Rectal smooth muscle tissue (tissue), 1 donor: ENCODE measurements around the gene HCK.

Experiments used
- H3K27ac ChIP-seq: one replicate; pipeline ENCODE4 v1.7.0; 2013; ENCODE audit warnings: low read depth, low read length, inconsistent platforms
- H3K27me3 ChIP-seq: one replicate; pipeline ENCODE4 v1.7.0; 2013; ENCODE audit warnings: low read length; ENCODE audit not compliant: control insufficient read depth, insufficient read depth
- H3K36me3 ChIP-seq: one replicate; pipeline ENCODE4 v1.7.0; 2013; ENCODE audit warnings: low read length; ENCODE audit not compliant: control insufficient read depth, insufficient read depth
- H3K4me1 ChIP-seq: one replicate; pipeline ENCODE4 v1.7.0; 2013; ENCODE audit warnings: low read length; ENCODE audit not compliant: control insufficient read depth, insufficient read depth
- H3K4me3 ChIP-seq: one replicate; pipeline ENCODE4 v1.7.0; 2013; ENCODE audit warnings: low read length
- H3K9ac ChIP-seq: one replicate; pipeline ENCODE4 v1.7.0; 2013; ENCODE audit warnings: low read length

The HCK gene

DNA sequence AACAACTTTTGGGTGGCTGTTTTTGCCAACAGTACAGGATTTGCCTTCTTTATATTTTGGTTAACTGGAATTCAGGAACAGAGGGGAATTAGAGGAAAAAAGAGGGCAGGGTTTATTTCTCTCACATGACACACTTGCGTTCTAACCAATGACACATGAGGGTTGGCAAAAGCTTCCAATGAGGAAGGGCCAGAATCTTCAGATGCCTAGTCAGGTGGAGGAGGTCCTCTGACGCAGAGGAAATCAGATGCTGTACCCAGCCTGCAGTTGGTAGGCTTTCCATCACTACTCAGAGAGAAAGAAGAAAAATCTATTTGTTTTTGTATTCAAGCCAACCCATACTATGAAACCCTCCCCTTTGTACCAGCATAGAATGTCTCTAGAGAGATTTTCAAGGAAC is 78.3 kb downstream of the HCK start:
- Histone ChIP-seq H3K4me1 (no peaks in the 10 kb centered on the region), H3K4me3 (no peak overlapping the region), H3K36me3 (no peaks in the 10 kb centered on the region), H3K27ac (no peak overlapping the region), H3K27me3 (no peaks in the 10 kb centered on the region), H3K9ac (no peak overlapping the region)

GRCh38 chr20:32130965-32131364 is 78.9 kb downstream of the HCK start:
- Histone ChIP-seq H3K36me3 (no peaks in the 10 kb centered on the region), H3K4me1 (no peaks in the 10 kb centered on the region), H3K27ac (no peak overlapping the region), H3K4me3 (no peak overlapping the region), H3K9ac (no peak overlapping the region), H3K27me3 (no peaks in the 10 kb centered on the region)

DNA sequence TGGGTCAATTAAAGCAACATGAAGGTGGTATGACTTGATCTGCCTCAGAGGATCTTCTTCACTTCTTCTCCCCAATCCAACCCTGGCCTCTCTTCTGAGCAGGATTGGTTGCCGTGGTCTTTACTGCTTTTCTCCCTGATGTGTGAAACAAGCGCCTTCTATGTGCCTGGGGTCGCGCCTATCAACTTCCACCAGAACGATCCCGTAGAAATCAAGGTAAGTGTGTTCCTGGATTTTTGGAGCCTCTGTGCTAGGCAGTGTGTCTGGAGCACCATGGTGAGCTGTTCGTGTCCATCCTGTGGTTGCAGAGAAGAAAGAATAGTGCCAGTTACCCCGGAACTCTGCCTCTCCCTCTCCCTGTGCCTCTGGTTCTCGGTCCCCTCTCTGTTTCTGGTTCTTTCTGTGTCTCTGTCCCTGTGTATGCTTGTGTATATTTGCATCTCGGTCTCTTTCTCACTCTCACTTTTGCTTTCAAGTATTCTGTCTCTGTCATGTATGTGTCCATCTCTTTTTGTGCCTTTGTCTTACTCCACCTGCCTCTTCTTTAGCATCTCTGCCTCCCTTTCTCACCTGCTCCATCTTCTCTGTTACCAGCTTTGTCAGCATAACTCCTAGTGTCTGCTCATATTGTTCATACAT is 81.0 kb downstream of the HCK start:
- Histone ChIP-seq H3K4me3 (no peak overlapping the region), H3K4me1 (no peaks in the 10 kb centered on the region), H3K27ac (no peak overlapping the region), H3K36me3 (peaks cover 6% of the 10 kb centered on the region), H3K9ac (no peak overlapping the region), H3K27me3 (no peaks in the 10 kb centered on the region)

DNA sequence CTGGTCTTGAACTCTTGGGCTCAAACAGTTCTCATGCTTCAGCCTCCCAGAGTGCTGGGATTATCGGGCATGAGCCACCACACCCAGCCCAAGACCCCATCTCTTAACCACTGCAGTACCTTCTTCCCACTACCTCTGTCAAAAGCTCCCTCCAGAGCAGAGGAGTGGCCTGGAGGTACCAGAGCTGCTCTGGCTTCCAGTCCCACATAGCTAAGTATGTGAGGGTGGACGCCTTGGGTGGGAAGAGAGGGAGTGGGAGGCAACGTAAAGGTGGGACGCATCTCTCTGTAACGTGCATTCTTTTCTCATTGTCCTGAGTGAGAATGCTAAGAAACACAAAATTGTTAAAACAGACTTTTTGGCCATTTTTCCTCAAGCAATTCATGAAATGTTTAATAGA is 82.0 kb downstream of the HCK start:
- H3K27ac ChIP-seq, result no peak overlapping the region
- H3K27me3 ChIP-seq, result no peaks in the 10 kb centered on the region
- no peak overlapping the region for H3K9ac ChIP-seq
- no peak overlapping the region for H3K4me3 ChIP-seq
- no peaks in the 10 kb centered on the region for H3K4me1 ChIP-seq
- H3K36me3 ChIP-seq, result peaks cover 9% of the 10 kb centered on the region

GRCh38 chr20:32135983-32136515 is 84.0 kb downstream of the HCK start:
- no peak overlapping the region for H3K9ac ChIP-seq
- H3K27ac ChIP-seq, result no peak overlapping the region
- H3K36me3 ChIP-seq, result peaks cover 18% of the 10 kb centered on the region
- H3K27me3 ChIP-seq, result no peaks in the 10 kb centered on the region
- H3K4me1 ChIP-seq, result no peaks in the 10 kb centered on the region
- H3K4me3 ChIP-seq, result no peak overlapping the region

DNA sequence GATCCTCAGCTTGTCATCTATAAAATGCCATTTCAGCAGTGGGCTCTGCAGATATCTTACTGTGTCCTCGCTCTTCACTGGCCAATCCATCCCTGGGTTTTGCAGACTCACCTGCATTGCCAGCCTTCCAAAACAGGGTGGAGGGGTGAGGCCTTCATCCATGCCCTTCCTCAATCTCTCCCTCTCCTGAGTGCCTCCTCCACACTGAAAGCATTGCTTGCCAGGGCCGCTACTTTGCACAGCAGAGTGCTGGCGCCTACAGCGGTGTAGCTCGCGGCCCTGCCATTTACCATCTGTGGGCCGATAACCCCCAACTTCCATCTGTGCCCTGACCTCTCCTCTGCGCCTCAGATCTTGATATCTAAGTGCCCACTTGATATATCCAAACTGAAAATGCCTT is 86.9 kb downstream of the HCK start:
- Histone ChIP-seq H3K9ac (no peak overlapping the region), H3K36me3 (peaks cover 40% of the 10 kb centered on the region), H3K27me3 (no peaks in the 10 kb centered on the region), H3K27ac (no peak overlapping the region), H3K4me3 (no peak overlapping the region), H3K4me1 (no peaks in the 10 kb centered on the region)

- Histone ChIP-seq H3K36me3 (peaks cover 46% of the 10 kb centered on the region), H3K27me3 (no peaks in the 10 kb centered on the region), H3K4me3 (no peak overlapping the region), H3K27ac (no peak overlapping the region), H3K4me1 (no peaks in the 10 kb centered on the region), H3K9ac (no peak overlapping the region)
Measured at GRCh38 chr20:32139947-32140346, 87.9 kb downstream of the HCK start.

DNA sequence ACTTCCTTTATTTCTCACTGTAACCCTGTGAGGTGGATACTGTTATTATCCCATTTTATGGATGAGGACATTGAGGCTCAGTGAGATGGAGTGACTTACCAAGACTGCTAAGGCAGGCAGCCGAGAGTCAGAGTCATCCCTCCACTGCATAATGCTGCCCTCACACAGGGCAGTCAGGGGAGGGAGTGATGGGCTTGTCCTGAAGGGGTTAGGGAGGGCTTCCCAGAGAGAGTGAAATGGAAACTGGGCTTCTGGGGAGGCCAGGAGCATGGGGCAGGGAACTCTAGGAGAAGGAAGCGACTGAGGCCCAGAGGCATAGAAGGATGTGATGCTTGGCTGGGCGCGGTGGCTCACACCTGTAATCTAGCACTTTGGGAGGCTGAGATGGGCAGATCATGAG is 88.6 kb downstream of the HCK start:
- no peak overlapping the region for H3K27ac ChIP-seq
- peaks cover 50% of the 10 kb centered on the region for H3K36me3 ChIP-seq
- no peak overlapping the region for H3K4me3 ChIP-seq
- H3K4me1 ChIP-seq, result no peaks in the 10 kb centered on the region
- H3K9ac ChIP-seq, result no peak overlapping the region
- H3K27me3 ChIP-seq, result no peaks in the 10 kb centered on the region

DNA sequence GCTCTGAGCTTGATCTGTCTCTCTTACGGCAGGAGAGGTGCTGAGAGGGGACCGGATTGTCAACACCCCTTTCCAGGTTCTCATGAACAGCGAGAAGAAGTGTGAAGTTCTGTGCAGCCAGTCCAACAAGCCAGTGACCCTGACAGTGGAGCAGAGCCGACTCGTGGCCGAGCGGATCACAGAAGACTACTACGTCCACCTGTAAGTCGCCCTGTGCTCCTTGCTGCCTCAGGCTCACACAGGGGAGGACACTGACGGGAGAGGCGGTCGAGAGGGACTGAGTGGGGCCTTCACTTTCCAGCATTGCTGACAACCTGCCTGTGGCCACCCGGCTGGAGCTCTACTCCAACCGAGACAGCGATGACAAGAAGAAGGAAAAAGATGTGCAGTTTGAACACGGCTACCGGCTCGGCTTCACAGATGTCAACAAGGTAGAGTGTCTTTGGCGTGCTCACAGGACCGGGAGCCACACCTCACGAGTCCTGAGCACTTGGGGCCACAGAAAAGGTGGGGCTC is 89.5 kb downstream of the HCK start:
- no peaks in the 10 kb centered on the region for H3K4me1 ChIP-seq
- H3K9ac ChIP-seq, result no peak overlapping the region
- H3K27ac ChIP-seq, result no peak overlapping the region
- no peaks in the 10 kb centered on the region for H3K27me3 ChIP-seq
- H3K4me3 ChIP-seq, result no peak overlapping the region
- peaks cover 56% of the 10 kb centered on the region for H3K36me3 ChIP-seq

- no peak overlapping the region for H3K4me3 ChIP-seq
- H3K9ac ChIP-seq, result no peak overlapping the region
- H3K36me3 ChIP-seq, result peaks cover 59% of the 10 kb centered on the region
- no peak overlapping the region for H3K27ac ChIP-seq
- H3K4me1 ChIP-seq, result no peaks in the 10 kb centered on the region
- no peaks in the 10 kb centered on the region for H3K27me3 ChIP-seq
Measured at GRCh38 chr20:32142088-32142487, 90.0 kb downstream of the HCK start.

- Histone ChIP-seq H3K9ac (no peak overlapping the region), H3K27ac (no peak overlapping the region), H3K4me1 (no peaks in the 10 kb centered on the region), H3K4me3 (no peak overlapping the region), H3K36me3 (peaks cover 55% of the 10 kb centered on the region), H3K27me3 (no peaks in the 10 kb centered on the region)
Measured at GRCh38 chr20:32142991-32143390, 90.9 kb downstream of the HCK start.

DNA sequence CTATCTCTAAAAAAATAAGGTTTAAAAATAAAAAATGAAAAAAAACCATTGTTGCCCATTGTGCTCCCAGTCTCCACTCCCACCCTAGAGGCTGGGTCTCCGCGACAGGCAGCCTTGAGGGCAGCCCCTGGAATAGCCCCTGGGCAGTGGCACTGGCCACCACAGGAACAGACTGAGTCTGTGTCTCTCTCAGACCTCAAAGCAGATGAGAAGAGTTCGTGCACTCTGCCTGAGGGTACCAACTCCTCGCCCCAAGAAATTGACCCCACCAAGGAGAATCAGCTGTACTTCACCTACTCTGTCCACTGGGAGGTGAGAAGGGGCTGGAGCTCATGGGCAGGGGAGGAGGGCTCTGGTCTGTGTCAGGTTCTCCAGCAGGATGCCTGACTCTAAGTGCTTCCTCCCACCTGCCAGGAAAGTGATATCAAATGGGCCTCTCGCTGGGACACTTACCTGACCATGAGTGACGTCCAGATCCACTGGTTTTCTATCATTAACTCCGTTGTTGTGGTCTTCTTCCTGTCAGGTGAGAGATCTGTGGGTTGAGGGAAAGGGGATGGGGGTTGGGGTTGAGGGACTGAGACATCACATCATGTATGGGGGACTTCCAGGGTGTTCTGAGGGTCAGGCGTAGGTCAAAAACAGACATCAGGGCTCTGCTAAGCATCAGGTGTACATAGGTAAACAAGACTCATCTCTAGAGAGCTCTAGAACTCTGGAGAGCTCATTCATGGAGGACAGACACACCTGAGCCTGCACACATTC is 93.0 kb downstream of the HCK start:
- Histone ChIP-seq H3K4me3 (no peak overlapping the region), H3K9ac (no peak overlapping the region), H3K36me3 (peaks cover 42% of the 10 kb centered on the region), H3K27ac (no peak overlapping the region), H3K4me1 (no peaks in the 10 kb centered on the region), H3K27me3 (no peaks in the 10 kb centered on the region)
